GM19240 (cell line): ENCODE results near the gene NAIP.
"Not testable (repeated sequence)": the region's sequence is repeated elsewhere in the genome, so short reads cannot be mapped to it uniquely, and the experiment has no call there.

Experiments
- DNase-seq: peaks from one replicate; pipeline ENCODE4 v3.0.0; 2011; ENCODE audit warnings: low spot score; ENCODE audit not compliant: insufficient read length

The NAIP gene, protein sequence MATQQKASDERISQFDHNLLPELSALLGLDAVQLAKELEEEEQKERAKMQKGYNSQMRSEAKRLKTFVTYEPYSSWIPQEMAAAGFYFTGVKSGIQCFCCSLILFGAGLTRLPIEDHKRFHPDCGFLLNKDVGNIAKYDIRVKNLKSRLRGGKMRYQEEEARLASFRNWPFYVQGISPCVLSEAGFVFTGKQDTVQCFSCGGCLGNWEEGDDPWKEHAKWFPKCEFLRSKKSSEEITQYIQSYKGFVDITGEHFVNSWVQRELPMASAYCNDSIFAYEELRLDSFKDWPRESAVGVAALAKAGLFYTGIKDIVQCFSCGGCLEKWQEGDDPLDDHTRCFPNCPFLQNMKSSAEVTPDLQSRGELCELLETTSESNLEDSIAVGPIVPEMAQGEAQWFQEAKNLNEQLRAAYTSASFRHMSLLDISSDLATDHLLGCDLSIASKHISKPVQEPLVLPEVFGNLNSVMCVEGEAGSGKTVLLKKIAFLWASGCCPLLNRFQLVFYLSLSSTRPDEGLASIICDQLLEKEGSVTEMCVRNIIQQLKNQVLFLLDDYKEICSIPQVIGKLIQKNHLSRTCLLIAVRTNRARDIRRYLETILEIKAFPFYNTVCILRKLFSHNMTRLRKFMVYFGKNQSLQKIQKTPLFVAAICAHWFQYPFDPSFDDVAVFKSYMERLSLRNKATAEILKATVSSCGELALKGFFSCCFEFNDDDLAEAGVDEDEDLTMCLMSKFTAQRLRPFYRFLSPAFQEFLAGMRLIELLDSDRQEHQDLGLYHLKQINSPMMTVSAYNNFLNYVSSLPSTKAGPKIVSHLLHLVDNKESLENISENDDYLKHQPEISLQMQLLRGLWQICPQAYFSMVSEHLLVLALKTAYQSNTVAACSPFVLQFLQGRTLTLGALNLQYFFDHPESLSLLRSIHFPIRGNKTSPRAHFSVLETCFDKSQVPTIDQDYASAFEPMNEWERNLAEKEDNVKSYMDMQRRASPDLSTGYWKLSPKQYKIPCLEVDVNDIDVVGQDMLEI (N-terminal part only)

GRCh38 chr5:71025289-71025953 lies at the start of gene NAIP:
TSS of gene NAIP (minus strand) at chr5:71025339. CDS start at chr5:71012915, 12,424 bp downstream.
- DNase-seq = not testable (repeated sequence)

DNA sequence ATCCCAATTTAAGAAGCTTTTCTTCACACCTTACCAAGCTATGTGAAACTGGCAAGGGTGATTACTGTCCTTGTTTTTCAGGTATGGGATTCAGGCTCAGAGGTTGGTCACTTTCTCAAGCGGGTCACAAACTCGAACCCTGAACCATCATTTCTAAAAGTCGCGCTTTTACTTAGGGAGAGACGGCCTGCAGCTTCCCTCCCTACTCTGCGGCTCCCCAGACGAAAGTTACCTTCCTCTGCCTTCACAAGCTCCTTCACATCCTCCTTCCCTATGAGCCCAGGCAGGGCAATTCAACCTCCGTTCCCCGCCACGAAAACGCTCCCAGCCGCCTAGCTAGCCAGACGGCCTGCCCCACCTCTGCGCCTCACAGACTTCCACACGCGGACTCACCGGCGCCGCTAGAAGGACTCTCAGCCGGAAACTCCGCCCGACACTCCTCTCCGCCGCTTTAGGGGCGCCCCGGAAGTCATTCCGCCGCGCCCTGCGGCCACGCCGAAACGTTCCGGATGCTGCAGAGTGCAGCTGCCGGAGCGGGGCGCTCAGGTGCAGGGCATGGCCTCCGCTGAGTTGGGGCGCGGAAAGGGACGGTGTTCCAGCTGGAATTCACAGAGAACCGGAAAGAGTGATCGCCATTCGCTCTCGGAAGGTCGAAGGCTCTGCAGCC lies 42.3 kb upstream of the NAIP start, which contains the start of gene GTF2H2:
Gene GTF2H2, minus strand, starts transcription at position 415 of the 667 bp plus-strand sequence. CDS start 4,913 bp downstream, outside the sequence.
- not testable (repeated sequence) for DNase-seq

GRCh38 chr5:71061322-71061721 lies 36.2 kb upstream of the NAIP start:
- not testable (repeated sequence) for DNase-seq

- DNase-seq = not testable (repeated sequence)
These were observed 34.3 kb upstream of the NAIP start for GRCh38 chr5:71059426-71059825.

DNA sequence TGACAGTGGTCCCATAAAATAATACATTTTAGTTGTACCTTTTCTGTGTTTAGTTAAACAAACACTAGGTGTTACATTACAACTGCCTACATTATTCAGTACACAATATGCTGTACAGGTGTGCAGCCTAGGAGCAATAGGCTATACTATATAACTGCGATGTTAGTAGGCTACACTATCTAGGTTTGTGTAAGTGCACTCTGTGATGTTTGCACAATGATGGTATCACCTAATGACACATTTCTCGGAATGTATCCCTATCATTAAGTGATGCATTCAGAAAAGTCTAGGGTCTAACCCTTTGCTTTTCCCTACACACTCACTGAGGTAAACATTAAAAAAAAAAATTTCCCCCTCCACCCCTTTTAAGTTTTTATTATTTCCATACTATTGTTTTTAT lies 19.7 kb upstream of the NAIP start:
- DNase-seq = not testable (repeated sequence)

- not testable (repeated sequence) for DNase-seq
These were observed 19.0 kb upstream of the NAIP start for GRCh38 chr5:71044128-71044527.

DNA sequence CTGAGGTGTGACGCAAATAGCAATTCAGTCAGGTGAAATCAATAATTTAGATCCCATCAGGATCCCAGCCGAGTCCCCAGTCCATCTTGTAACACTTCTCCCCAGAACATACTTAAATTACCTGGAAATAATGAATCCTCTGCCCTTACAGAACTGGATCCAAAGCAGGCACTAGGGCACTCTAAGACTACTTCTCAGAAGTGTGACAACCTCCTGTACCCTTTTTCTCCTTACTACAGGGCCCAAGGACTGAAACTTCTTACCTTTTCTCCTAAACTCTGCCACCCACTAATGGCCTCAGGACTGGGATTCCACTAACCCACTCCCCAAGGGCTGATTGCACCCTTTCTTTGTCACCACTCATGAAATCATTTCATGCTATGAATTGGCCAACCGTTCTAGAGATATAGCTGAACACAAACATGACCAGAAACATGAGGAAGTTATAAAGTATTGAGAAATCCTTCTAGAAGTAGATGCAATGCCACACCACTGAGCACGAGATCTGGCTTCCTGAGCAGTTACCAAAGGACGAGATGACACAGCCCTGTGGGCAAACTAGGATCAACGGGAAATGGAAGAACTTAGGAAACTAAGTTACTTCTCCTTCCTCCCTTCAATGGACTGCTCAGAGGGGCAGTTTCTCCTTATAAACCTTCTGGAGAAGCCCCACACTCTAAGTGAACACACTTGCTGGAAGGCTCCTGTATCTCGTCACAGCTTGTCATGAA lies 6.1 kb upstream of the NAIP start:
- not testable (repeated sequence) for DNase-seq

GRCh38 chr5:71020643-71021042 lies 4.5 kb downstream of the NAIP start:
- not testable (repeated sequence) for DNase-seq

- DNase-seq = not testable (repeated sequence)
These were observed 6.6 kb downstream of the NAIP start for GRCh38 chr5:71018376-71019005.

DNA sequence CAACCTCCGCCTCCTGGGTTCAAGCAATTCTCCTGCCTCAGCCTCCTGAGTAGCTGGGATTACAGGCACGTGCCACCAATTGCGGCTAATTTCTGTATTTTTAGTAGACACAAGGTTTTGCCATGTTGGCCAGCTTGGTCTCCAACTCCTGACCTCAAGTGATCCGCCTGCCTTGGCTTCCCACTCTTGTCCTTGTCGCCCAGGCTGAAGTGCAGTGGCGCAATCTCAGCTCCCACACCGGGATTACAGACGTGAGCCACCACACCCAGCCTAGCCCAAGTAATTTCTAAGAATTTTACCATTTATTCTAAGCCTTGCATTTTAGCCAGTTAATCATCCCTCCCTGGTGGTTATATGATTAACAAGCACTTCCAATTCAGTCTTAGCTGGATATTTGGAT lies 11.0 kb downstream of the NAIP start:
- DNase-seq = no peak

- DNase-seq = no peak
These were observed 11.6 kb downstream of the NAIP start for GRCh38 chr5:71013575-71013974.

GRCh38 chr5:71011194-71011792 lies 13.8 kb downstream of the NAIP start:
- DNase-seq = no peak

DNA sequence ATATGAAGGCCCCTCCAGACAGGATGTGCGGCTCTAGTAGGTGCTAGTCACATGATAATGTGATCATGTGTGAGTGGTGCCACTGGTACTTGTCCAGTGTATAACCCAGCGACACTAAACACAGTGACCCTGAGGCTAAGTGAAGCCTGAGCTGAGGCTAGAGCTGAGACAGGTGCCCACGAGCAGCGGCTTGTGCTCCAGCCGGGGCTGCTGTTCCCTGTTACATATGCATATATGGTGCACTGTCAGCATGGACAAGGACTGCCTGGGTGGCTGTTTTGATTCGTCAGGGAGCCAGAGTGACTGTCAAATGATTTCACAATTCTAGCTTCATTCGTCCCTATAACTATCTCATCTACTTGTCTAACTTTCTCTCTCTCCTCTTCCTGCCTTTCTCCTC lies 18.2 kb downstream of the NAIP start:
- DNase-seq = not testable (repeated sequence)

- not testable (repeated sequence) for DNase-seq
These were observed 40.3 kb downstream of the NAIP start for GRCh38 chr5:70984882-70985281.

GRCh38 chr5:70967220-70967619 lies 57.9 kb downstream of the NAIP start:
- not testable (repeated sequence) for DNase-seq

DNA sequence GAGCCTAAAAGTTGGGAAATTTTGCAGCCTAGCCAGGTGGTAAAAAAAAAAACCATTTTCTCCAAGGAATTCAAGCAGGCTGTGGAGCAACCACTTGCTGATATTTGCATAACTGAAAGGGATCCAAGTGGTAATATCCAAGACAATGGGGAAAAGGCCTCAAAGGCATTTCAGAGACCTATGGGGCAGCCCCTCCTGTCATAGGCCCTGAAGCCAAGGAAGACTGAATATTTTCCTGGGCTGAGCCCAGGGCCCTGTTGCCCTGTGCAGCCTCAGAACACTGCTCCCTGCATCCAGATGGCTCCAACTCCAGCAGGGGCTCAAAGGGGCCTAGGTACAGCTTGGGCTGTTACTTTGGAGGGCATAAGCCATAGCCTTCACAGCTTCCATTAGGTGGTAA lies 60.6 kb downstream of the NAIP start:
- DNase-seq = not testable (repeated sequence)

DNA sequence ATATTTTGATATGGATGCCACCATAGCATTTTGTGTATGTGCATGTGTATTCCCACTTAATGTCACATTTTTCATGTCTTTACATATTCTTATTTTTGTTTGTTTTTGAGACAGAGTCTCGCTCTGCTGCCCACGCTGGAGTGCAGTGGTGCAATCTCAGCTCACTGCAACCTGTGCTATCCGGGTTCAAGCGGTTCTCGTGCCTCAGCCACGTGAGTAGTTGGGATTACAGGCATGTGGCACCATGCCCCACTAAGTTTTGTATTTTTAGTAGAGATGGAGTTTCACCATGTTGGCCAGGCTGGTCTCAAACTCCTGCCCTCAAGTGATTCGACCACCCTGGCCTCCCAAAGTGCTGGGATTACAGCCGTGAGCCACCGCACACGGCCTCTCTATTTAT lies 72.1 kb downstream of the NAIP start:
- not testable (repeated sequence) for DNase-seq

DNA sequence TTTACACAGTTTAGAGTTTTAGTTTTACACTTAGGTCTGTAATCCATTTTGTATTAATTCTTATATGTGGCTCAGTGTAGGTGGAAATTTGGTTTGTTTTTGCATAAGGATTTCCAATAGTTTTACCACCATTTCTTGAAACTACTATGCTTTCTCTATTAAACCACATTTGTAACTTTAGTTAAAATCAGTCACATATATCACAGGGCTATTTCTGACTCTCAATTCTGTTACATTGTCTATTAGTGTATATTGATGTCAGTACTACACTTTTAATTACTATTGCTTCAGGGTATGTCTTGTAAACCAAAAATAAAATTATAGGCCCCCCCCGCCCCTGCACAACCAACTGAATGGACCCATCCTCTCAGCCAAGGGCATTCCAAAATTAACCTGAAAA lies 92.6 kb downstream of the NAIP start:
- DNase-seq = not testable (repeated sequence)
